GM18870 (cell line): ENCODE measurements around the gene CEP112.
"Not testable (repeated sequence)": the region's sequence is repeated elsewhere in the genome, so short reads cannot be mapped to it uniquely, and the experiment has no call there.

Experiments
- ATAC-seq: cut with Tn5 transposase; IDR thresholded peaks from one replicate; pipeline ENCODE4 v1.9.1; 2021; ENCODE audit warnings: moderate library complexity; ENCODE audit not compliant: unreplicated experiment

The CEP112 gene

DNA sequence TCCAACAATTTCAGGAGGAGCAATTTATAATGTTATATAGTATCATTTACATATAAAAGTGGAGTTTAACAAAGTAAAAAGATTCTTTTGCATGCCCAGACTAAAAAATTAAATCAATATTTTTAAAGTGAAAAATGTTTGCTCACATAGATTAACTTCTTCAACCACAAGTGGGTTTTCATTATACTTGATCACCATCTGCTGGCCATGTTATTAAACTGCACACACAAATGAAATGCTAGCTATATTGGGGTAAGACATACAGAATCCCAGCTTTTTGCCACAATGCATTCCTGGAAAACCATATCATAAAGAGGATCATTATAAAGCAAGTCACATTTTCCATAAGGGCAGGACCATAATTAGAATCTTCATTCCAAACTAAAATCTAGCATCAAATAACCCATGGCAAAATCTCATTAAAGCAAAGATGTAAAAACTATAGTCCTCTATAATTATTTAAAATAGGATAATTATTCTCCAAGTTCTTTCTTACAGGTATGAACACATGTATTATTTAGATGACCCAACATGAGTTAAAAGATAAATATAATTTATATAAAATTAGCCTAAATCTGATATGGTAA lies 26.3 kb downstream of the CEP112 start:
- no peak for ATAC-seq

- not testable (repeated sequence) for ATAC-seq
Observed at GRCh38 chr17:66155055-66155454, 36.9 kb downstream of the CEP112 start.

DNA sequence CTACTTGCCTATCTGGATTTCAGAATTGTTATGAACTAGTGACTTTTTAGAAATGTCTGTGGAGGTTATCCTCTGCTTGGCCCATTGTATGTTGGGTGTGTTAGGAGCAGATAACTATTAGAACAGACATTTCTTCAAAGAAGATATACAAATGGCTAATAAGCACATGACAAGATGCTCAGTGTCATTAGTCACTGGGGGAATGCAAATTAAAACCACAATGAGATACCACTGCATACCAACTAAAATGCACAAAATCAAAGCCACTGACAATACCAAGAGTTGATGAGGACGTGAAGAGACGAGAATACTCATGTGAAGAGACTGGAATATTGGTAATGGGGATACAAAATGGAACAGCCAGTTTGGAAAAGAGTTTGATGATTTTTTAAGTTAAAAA lies 39.2 kb downstream of the CEP112 start:
- ATAC-seq: no peak

GRCh38 chr17:66150708-66151107 lies 41.2 kb downstream of the CEP112 start:
- ATAC-seq: no peak

DNA sequence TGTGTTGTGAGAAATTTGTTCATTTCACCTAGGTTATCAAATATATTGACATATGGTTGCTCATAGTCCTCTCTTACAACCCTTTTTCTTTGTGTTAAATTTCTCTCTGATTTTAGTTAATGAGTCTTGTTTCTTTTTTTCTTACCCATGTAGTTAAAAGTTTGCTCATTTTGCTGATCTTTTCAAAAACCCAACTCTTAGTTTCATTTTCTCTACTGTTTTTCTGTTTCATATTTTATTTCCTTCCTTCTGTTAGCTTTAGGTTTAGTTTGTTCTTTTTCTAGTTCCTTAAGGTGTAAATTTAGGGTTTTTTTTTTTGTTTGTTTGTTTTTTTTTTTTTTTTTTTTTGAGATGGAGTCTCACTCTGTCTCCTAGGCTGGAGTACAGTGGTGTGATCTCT lies 42.4 kb downstream of the CEP112 start:
- no peak for ATAC-seq

DNA sequence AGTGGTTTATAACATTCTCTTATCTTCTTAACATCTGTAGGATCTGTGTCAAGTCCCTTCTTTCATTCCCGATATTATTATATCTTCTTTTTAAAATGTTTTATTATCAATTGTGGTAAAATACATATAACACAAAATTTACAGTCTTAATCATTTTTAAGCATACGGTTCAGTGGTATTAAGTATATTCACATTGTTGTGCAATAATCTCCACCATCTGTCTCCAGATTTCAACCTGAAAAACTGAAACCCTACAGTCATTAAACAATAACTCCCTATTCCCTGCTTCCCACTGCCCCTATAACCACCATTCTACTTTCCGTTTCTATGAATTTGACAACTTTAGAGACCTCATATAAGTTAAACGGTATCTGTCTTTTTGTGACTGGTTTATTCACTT lies 45.5 kb downstream of the CEP112 start:
- no peak for ATAC-seq

DNA sequence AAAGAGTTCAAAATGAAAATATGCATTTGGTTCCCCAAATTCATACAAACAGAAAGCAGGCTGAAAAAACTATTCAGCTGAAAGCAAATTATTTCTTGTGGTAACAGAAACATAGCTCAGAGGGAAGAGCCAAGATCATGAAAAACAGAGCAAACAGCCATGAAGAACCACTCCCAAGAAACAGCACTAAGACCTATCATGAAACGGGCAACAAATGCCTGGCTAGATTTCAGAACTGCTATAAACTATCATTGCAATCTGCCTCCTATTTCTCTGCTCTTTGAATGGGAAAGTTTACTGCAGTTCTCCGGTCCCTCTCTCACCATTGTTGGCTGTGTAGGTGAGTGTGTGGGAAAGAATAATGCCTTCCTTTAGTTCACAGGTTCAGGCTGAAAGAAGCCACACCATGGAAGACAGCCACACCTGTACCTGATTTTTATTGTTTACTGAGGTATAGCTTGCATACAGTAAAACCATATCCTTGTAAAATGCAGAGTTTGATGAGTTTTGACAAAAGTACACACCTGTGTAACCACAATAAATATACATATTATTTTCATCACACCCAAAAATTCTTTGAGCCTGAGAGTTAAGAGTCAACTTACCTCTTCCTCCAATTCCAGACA lies 48.2 kb downstream of the CEP112 start:
- no peak for ATAC-seq

- ATAC-seq: no peak
Observed at GRCh38 chr17:66142428-66142827, 49.5 kb downstream of the CEP112 start.

- no peak for ATAC-seq
Observed at GRCh38 chr17:66138120-66138519, 53.8 kb downstream of the CEP112 start.

GRCh38 chr17:66135896-66136295 lies 56.0 kb downstream of the CEP112 start:
- ATAC-seq: no peak

GRCh38 chr17:66135219-66135618 lies 56.7 kb downstream of the CEP112 start:
- no peak for ATAC-seq

DNA sequence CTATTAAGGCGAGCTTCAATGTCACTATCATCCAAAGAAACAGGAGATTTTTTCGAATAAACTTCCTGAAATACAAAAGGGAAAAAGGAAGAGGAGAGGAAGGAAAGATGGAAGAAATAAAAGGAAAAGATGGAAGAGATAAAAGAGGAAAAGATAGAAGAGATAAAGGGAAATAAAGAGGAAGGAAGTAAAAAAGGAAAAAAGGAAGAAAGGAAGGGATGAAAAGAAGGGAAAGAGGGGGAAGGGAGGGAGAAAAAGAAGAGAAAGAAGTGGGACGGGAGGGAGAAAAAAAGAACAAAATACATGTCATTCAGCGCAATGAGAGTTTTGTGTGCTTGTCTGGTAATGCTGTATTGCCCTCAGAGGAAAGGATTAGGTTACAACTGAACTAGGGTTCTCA lies 62.2 kb downstream of the CEP112 start:
- ATAC-seq: no peak

DNA sequence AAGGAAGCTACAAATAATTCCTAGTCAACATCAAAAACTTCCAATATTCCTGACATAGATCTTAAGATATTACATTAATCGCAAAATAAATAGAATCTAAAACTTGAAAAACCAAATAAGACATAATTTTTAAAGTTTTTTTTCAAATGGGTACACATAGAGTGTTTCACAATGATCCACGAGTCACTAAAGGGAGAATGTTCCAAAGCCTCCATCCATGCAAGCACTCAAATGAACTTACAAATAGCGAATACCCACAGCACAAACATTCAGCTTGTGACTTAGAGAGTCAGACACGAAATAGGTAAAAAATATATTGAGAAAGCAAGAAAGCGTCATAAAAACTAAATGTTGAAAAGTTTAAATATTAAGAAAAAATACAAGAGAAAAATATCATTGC lies 65.7 kb downstream of the CEP112 start:
- no peak for ATAC-seq

- ATAC-seq: no peak
Observed at GRCh38 chr17:66123163-66123562, 68.8 kb downstream of the CEP112 start.

GRCh38 chr17:66115246-66115645 lies 76.7 kb downstream of the CEP112 start:
- ATAC-seq: no peak

DNA sequence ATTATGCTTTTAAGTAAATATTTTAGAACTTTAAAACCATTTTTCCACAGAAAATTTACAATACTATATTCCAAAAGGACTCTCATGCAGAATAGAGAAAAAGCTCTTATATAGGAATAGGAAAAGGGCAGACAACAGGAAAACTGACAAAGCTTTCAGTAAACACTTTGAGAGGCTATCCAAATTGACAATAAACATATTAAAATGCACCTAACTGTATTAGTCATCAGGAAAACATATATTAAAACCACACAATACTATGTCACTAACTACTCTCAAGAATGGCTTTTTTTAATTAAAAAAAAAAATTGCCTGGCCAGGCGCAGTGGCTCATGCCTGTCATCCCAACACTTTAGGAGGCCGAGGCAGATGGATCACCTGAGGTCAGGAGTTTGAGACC lies 77.3 kb downstream of the CEP112 start:
- ATAC-seq: no peak

DNA sequence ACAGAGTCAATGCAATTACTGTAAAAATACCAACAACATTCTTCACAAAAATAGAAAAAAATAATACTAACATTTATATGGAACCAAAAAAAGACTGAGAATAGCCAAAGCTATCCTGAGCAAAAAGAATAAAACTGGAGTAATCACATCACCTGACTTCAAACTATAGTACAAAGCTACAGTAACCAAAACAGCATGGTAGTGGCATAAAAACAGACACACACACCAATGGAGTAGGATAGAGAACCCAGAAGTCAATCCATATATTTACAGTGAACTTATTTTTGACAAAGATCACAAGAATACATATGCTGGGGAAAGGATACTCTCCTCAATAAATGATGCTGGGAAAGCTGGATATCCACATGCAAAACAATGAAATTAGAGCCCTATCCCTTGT lies 84.2 kb downstream of the CEP112 start:
- ATAC-seq: no peak

DNA sequence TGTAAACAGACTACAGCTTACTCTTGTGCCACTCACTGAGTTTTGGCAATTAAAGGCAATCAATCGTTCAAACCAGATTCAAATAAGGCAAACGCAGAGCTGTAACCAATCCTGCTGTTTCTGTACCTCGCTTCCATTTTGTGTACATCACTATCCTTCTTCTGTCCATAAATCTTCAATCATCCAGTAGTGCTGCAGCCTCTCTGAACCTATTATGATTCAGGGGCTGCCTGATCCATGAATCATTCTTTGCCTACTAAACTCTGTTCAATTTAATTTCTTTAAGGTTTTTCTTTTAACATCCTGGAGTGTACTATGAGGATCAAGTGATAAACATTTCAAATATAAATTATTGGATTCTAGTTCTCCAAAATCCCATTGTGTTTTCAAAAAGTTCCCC lies 93.9 kb downstream of the CEP112 start:
- no peak for ATAC-seq

DNA sequence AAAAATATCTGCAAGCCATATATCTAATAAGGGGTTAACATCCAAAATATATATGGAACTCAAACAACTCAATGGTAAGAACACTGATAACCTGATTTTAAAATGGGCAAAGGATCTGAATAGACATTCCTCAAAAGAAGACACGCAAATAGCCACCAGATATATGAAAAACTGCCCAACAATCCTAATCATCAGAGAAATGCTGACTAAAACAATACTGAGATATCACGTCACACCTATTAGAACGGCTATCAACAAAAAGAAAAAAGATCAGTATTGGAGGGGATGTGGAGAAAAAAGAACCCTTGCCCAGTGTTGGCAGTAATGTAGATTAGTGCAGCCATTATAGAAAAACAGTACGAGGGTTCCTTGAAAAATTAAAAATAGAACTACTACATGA lies 97.2 kb downstream of the CEP112 start:
- no peak for ATAC-seq

DNA sequence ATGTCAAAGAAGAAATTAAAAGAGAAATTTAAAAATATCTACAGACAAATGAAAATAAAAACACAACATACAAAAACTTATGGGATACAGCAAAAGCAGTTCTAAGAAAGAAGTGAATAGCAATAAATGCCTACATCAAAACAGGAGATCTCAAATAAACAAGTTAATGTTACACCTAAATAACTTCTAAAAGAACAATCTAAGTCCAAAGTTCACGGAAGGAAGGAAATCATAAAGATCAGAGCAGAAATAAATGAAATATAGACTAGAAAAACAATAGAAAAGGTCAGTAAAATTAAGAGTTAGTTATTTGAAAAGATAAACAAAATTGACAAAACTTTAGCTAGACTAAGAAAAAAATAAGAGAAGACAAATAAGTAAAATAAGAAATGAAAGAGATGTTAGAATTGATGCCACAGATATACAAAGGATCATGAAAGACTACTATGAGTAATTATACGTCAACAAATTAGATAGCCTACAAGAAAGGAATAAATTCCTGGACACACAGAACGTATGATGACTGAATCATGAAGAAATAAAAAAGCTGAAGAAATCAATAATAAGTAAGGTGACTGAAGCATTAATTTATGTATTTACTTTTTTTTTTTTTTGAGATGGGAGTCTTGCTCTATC lies 100.4 kb downstream of the CEP112 start:
- ATAC-seq: no peak

GRCh38 chr17:66089764-66090163 lies 102.2 kb downstream of the CEP112 start:
- ATAC-seq: no peak

- ATAC-seq: no peak
Observed at GRCh38 chr17:66088173-66088572, 103.8 kb downstream of the CEP112 start.

DNA sequence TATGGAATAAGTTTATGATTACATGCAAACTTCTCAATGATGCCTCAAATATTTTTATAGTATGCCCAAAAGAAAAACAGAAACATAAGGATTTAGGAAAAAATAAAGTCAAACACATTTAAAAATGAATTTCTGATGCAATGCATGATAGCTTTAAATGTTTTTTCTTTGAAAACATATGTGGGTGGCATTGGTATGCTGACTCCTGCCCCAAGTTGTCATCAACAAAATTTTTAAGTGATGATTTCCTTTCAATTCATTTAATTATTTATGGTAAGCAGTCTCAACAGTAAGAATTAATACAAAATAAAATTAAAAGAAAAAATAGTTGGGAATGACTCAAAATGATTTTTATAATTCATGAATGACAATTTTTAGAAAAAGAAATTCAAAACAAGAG lies 104.9 kb downstream of the CEP112 start:
- ATAC-seq: no peak
